Sigmoid colon (tissue), 7 donors: ENCODE results near the gene TRIM13. TPM values are rescaled to one million over a fixed set of nuclear protein-coding genes. Genes with fewer than 3 reads are reported as not detected.
"Not testable (repeated sequence)": the region's sequence is repeated elsewhere in the genome, so short reads cannot be mapped to it uniquely, and the experiment has no call there.

Source experiments
- DNase-seq: peaks from one replicate; pipeline ENCODE4 v3.0.0-alpha.2; 2019
- H3K27ac ChIP-seq, 4 donors: fragments of 200-600 bp; sonication (generic); one replicate each; pipeline ENCODE4 v1.5.1; 2016 to 2019; ENCODE audit warnings: mild to moderate bottlenecking in 1 of 4
- H3K27me3 ChIP-seq, 3 donors: fragments of 200-600 bp; sonication (generic); one replicate each; pipeline ENCODE4 v1.5.1; 2019; ENCODE audit warnings: mild to moderate bottlenecking in 1 of 3
- H3K36me3 ChIP-seq, 4 donors: fragments of 200-600 bp; sonication (generic); one replicate each; pipeline ENCODE4 v1.5.1; 2016 to 2019
- H3K4me1 ChIP-seq, 4 donors: fragments of 200-600 bp; sonication (generic); one replicate each; pipeline ENCODE4 v1.5.1; 2017 to 2019
- H3K4me3 ChIP-seq, 4 donors: fragments of 200-600 bp; sonication (generic); one replicate each; pipeline ENCODE4 v1.5.1; 2017 to 2019; ENCODE audit warnings: mild to moderate bottlenecking in 2 of 4, moderate library complexity in 1 of 4
- H3K9me3 ChIP-seq, 4 donors: fragments of 200-600 bp in 3 of 4; sonication (generic) in 3 of 4; one replicate each; pipeline versions ENCODE4 v1.5.1 to v1.6.1; 2013 to 2019
- CTCF ChIP-seq, 4 experiments: fragments of 450-650 bp in 3 of 4; fragments of 200-600 bp in 1 of 4; IDR thresholded peaks; one replicate each; pipeline ENCODE4 v1.5.1; 2016 to 2019; ENCODE audit warnings: antibody characterized with exemption in 4 of 4, mild to moderate bottlenecking in 3 of 4, moderate library complexity in 2 of 4
- EP300 ChIP-seq, 4 donors: sonication (generic); formaldehyde crosslinking; IDR thresholded peaks; one replicate each; pipeline ENCODE4 v1.6.1; 2017; ENCODE audit warnings: antibody characterized with exemption in 4 of 4
- POLR2A ChIP-seq, 2 donors: fragments of 450-650 bp; IDR thresholded peaks; one replicate each; pipeline ENCODE4 v1.6.1; 2016; ENCODE audit warnings: antibody characterized with exemption in 2 of 2, mild to moderate bottlenecking in 2 of 2, moderate library complexity in 2 of 2
- POLR2AphosphoS5 ChIP-seq, 4 donors: sonication (generic); formaldehyde crosslinking; IDR thresholded peaks; one replicate each; pipeline ENCODE4 v1.6.1; 2017; ENCODE audit warnings: antibody characterized with exemption in 4 of 4
- WGBS, 2 donors: extraction: QIAGEN DNeasy Blood & Tissue Kit; methylation state at CpG; one replicate each; pipeline ENCODE4 v1.1.7; 2013; 5-methylcytosine and 5-hydroxymethylcytosine counted together
- intact Hi-C: fragments of 100-400 bp; cut with DNase I; formaldehyde crosslinking; loops from one replicate; pipeline ENCODE4 v1.15.1; 2023
- polyA plus RNA-seq, 3 donors: library from polyadenylated mRNA; stranded (reverse); fragments of 200-250 nt; gene quantifications; one replicate each; pipeline ENCODE4 v1.2.3, GENCODE V29; 2013
- total RNA-seq, 4 donors: library from RNA; depleted of rRNA; stranded (reverse); fragments of >200 nt; gene quantifications; one replicate each; pipeline ENCODE4 v1.1.0, GENCODE V29; 2016
- donor health status: healthy with polysubstance abuse.
- donor health status: Bipolar disorder and iron deficiency.
- donor health status: healthy.

The TRIM13 gene
- total and polyA plus RNA-seq, 7 donors: 9.0 to 25.0 (median 17.5) TPM

- no peak overlapping the region for H3K27ac ChIP-seq
- intact Hi-C loops: no loop called here
- 92 to 93% methylated on average over 7 of the region's 7 CpGs for WGBS, 2 donors
- no peak for DNase-seq
- H3K4me1 ChIP-seq: no peaks in the 10 kb centered on the region
- no peaks in the 10 kb centered on the region for H3K9me3 ChIP-seq
- H3K27me3 ChIP-seq: no peaks in the 10 kb centered on the region
- no peak for TF ChIP-seq POLR2A (IDR thresholded peaks at IDR 0.05)
- no peak for TF ChIP-seq EP300 (IDR thresholded peaks at IDR 0.05)
- no peak for TF ChIP-seq POLR2AphosphoS5 (IDR thresholded peaks at IDR 0.05)
- TF ChIP-seq CTCF (IDR thresholded peaks at IDR 0.05): no peak
- no peak overlapping the region for H3K4me3 ChIP-seq
- no peaks in the 10 kb centered on the region for H3K36me3 ChIP-seq
These were observed 10.4 kb upstream of the TRIM13 start for GRCh38 chr13:49986471-49986870.

- DNase-seq, H3K36me3 ChIP-seq, H3K9me3 ChIP-seq, H3K4me3 ChIP-seq, H3K27me3 ChIP-seq, H3K4me1 ChIP-seq, H3K27ac ChIP-seq, intact Hi-C loops: not testable (repeated sequence)
- 94 to 97% methylated on average over 6 of the region's 6 CpGs for WGBS, 2 donors
These were observed 6.2 kb upstream of the TRIM13 start for GRCh38 chr13:49990612-49991011.

- no peak for DNase-seq
- intact Hi-C loops: no loop called here
- Histone ChIP-seq H3K4me1 (peaks cover 0 to 10% (median 5%) of the 10 kb centered on the region in 4 donors), H3K27ac (no peak overlapping the region), H3K27me3 (no peaks in the 10 kb centered on the region), H3K36me3 (no peaks in the 10 kb centered on the region), H3K9me3 (no peaks in the 10 kb centered on the region), H3K4me3 (no peak overlapping the region)
- no peak for TF ChIP-seq EP300 (IDR thresholded peaks at IDR 0.05)
These were observed 3.7 kb upstream of the TRIM13 start for GRCh38 chr13:49993111-49993510.

- intact Hi-C loops: no loop called here
- H3K27ac ChIP-seq: no peak overlapping the region
These were observed 3.2 kb upstream of the TRIM13 start for GRCh38 chr13:49993666-49994065.

GRCh38 chr13:49995625-49996101 is 1.2 kb upstream of the TRIM13 start:
- DNase-seq: no peak
- intact Hi-C loops: loop anchor here (5.0 kb wide), 3 partner anchors 532 to 1463 kb away; partner anchors contain the start of gene RCBTB2
- Histone ChIP-seq H3K9me3 (no peaks in the 10 kb centered on the region), H3K27me3 (no peaks in the 10 kb centered on the region), H3K4me3 (peak overlapping the region; percentile 78 to 89 (median 86)), H3K27ac (peak overlapping the region; percentile 99 to 100 (median 99)), H3K36me3 (peaks cover 0 to 17% (median 0%) of the 10 kb centered on the region in 4 donors), H3K4me1 (peaks cover 0 to 35% (median 30%) of the 10 kb centered on the region in 4 donors)
- 29 to 43% methylated on average over 14 of the region's 14 CpGs for WGBS, 2 donors
- TF ChIP-seq CTCF (IDR thresholded peaks at IDR 0.05) (no peak), POLR2A (IDR thresholded peaks at IDR 0.05) (no peak), POLR2AphosphoS5 (IDR thresholded peaks at IDR 0.05) (no peak), EP300 (IDR thresholded peaks at IDR 0.05) (no peak)

More at GRCh38 chr13:49993666-49994065, 3.2 kb upstream of the TRIM13 start:
- H3K27me3 ChIP-seq: no peaks in the 10 kb centered on the region
- peaks cover 0 to 15% (median 11%) of the 10 kb centered on the region in 4 donors for H3K4me1 ChIP-seq
- peaks cover 0 to 3% (median 0%) of the 10 kb centered on the region in 4 donors for H3K36me3 ChIP-seq
- no peaks in the 10 kb centered on the region for H3K9me3 ChIP-seq
- H3K4me3 ChIP-seq: no peak overlapping the region
- 86 to 87% methylated on average over 5 of the region's 5 CpGs for WGBS, 2 donors
- TF ChIP-seq POLR2A (IDR thresholded peaks at IDR 0.05): no peak
- no peak for TF ChIP-seq EP300 (IDR thresholded peaks at IDR 0.05)
- TF ChIP-seq CTCF (IDR thresholded peaks at IDR 0.05): no peak
- TF ChIP-seq POLR2AphosphoS5 (IDR thresholded peaks at IDR 0.05): no peak
- DNase-seq: no peak
